GM18907 (cell line): ENCODE measurements around the gene B4GALT6.

Source experiments
- ATAC-seq: cut with Tn5 transposase; IDR thresholded peaks from one replicate; pipeline ENCODE4 v1.9.1; 2021; ENCODE audit warnings: mild to moderate bottlenecking, moderate library complexity; ENCODE audit not compliant: unreplicated experiment

Gene B4GALT6

GRCh38 chr18:31636387-31636786, 48.0 kb downstream of the B4GALT6 start:
- ATAC-seq: no peak

GRCh38 chr18:31634331-31634713, 50.1 kb downstream of the B4GALT6 start:
- ATAC-seq: peak; percentile 98

- ATAC-seq: peak; percentile 49
These were observed 50.7 kb downstream of the B4GALT6 start for GRCh38 chr18:31633392-31634330.

GRCh38 chr18:31632356-31632755, 52.0 kb downstream of the B4GALT6 start:
- no peak for ATAC-seq

GRCh38 chr18:31631526-31631925, 52.9 kb downstream of the B4GALT6 start:
- no peak for ATAC-seq

- no peak for ATAC-seq
These were observed 53.8 kb downstream of the B4GALT6 start for GRCh38 chr18:31630549-31630948.

GRCh38 chr18:31626409-31626808, 58.0 kb downstream of the B4GALT6 start:
- ATAC-seq: no peak

- no peak for ATAC-seq
These were observed 59.3 kb downstream of the B4GALT6 start for GRCh38 chr18:31624892-31625640.

GRCh38 chr18:31619291-31619690, 65.1 kb downstream of the B4GALT6 start:
- ATAC-seq: no peak

- ATAC-seq: no peak
These were observed 65.6 kb downstream of the B4GALT6 start for GRCh38 chr18:31618801-31619200.

- no peak for ATAC-seq
These were observed 67.2 kb downstream of the B4GALT6 start for GRCh38 chr18:31617031-31617717.

GRCh38 chr18:31616586-31616985, 67.8 kb downstream of the B4GALT6 start:
- no peak for ATAC-seq

- ATAC-seq: no peak
These were observed 70.3 kb downstream of the B4GALT6 start for GRCh38 chr18:31614044-31614443.

- no peak for ATAC-seq
These were observed 72.3 kb downstream of the B4GALT6 start for GRCh38 chr18:31612124-31612523.

- ATAC-seq: no peak
These were observed 72.9 kb downstream of the B4GALT6 start for GRCh38 chr18:31611511-31611910.

GRCh38 chr18:31610286-31611205, 73.8 kb downstream of the B4GALT6 start:
- ATAC-seq: peak; percentile 63

- ATAC-seq: no peak
These were observed 74.5 kb downstream of the B4GALT6 start for GRCh38 chr18:31609886-31610285.

GRCh38 chr18:31607384-31607783, 77.0 kb downstream of the B4GALT6 start:
- ATAC-seq: no peak

GRCh38 chr18:31606265-31606664, 78.1 kb downstream of the B4GALT6 start:
- no peak for ATAC-seq

- no peak for ATAC-seq
These were observed 81.1 kb downstream of the B4GALT6 start for GRCh38 chr18:31603315-31603714.
